SU-DHL-6 (cell line): ENCODE data around the gene MAP3K7CL.
"Not testable (repeated sequence)": the region's sequence is repeated elsewhere in the genome, so short reads cannot be mapped to it uniquely, and the experiment has no call there.

Source experiments
- H2AFZ ChIP-seq: fragments of 200-600 bp; sonication (generic); 2 replicates; pipeline ENCODE4 v1.6.1; 2014; ENCODE audit warnings: low read depth, mild to moderate bottlenecking, moderate library complexity, mixed read lengths, antibody characterized with exemption, low read length; ENCODE audit not compliant: severe bottlenecking
- H3F3A ChIP-seq: fragments of 200-600 bp; shearing (Covaris generic); 2 replicates; pipeline ENCODE4 v1.6.0; 2016; ENCODE audit warnings: antibody characterized with exemption, mild to moderate bottlenecking; ENCODE audit not compliant: insufficient read depth
- H3K27ac ChIP-seq: fragments of 200-600 bp; sonication (generic); 2 replicates; pipeline ENCODE4 v1.5.1; 2016; ENCODE audit warnings: low read depth, mild to moderate bottlenecking, low read length, moderate library complexity, mixed read lengths
- H3K27me3 ChIP-seq: fragments of 200-600 bp; sonication (generic), shearing (Covaris generic); 2 replicates; pipeline ENCODE4 v1.6.0; 2014; ENCODE audit warnings: mild to moderate bottlenecking, low read length
- H3K36me3 ChIP-seq: fragments of 200-600 bp; sonication (generic); 2 replicates; pipeline ENCODE4 v1.6.1; 2014; ENCODE audit warnings: mild to moderate bottlenecking, low read length, mixed read lengths
- H3K4me2 ChIP-seq: fragments of 300-600, 200-600 bp; shearing (Covaris generic), sonication (generic); 2 replicates; pipeline ENCODE4 v1.6.0; 2014; ENCODE audit warnings: low read length, low read depth, mild to moderate bottlenecking; ENCODE audit not compliant: poor library complexity, severe bottlenecking
- H3K4me3 ChIP-seq: fragments of 200-600 bp; sonication (generic); 2 replicates; pipeline ENCODE4 v1.5.1; 2014; ENCODE audit warnings: antibody characterized with exemption, low read length, mild to moderate bottlenecking, mixed read lengths; ENCODE audit not compliant: insufficient read depth, poor library complexity, severe bottlenecking
- H3K79me2 ChIP-seq: fragments of 200-600 bp; sonication (generic); 2 replicates; pipeline ENCODE4 v1.6.1; 2014; ENCODE audit warnings: mild to moderate bottlenecking, low read length, moderate library complexity; ENCODE audit not compliant: insufficient read depth
- H3K9ac ChIP-seq: fragments of 200-600 bp; sonication (generic); 2 replicates; pipeline ENCODE4 v1.7.0; 2014; ENCODE audit warnings: mild to moderate bottlenecking, low read length
- H3K9me2 ChIP-seq: fragments of 200-600 bp; sonication (generic); replicated peaks from 2 replicates; pipeline ENCODE4 v1.6.1; 2014; ENCODE audit warnings: low read length; ENCODE audit not compliant: insufficient read depth
- H3K9me3 ChIP-seq: fragments of 200-600 bp; sonication (generic); 2 replicates; pipeline ENCODE4 v1.6.1; 2014; ENCODE audit warnings: low read length, mixed read lengths; ENCODE audit not compliant: insufficient read depth
- H4K20me1 ChIP-seq: fragments of 200-600 bp; sonication (generic); 2 replicates; pipeline ENCODE4 v1.6.1; 2014; ENCODE audit warnings: low read depth, mild to moderate bottlenecking, antibody characterized with exemption, low read length, moderate library complexity, mixed read lengths
- CTCF ChIP-seq: fragments of 200-600 bp; sonication (generic); IDR thresholded peaks from one replicate; pipeline ENCODE4 v1.5.1; 2017; ENCODE audit warnings: antibody characterized with exemption, mild to moderate bottlenecking, low read length, moderate library complexity; ENCODE audit not compliant: insufficient read depth, poor library complexity, severe bottlenecking
- EZH2phosphoT487 ChIP-seq: fragments of 200-600 bp; sonication (generic), shearing (Covaris generic); conservative IDR thresholded peaks from 2 replicates; pipeline ENCODE4 v1.6.1; 2018; ENCODE audit warnings: mild to moderate bottlenecking, antibody characterized with exemption, low read length, moderate library complexity, mixed read lengths

The MAP3K7CL gene

DNA sequence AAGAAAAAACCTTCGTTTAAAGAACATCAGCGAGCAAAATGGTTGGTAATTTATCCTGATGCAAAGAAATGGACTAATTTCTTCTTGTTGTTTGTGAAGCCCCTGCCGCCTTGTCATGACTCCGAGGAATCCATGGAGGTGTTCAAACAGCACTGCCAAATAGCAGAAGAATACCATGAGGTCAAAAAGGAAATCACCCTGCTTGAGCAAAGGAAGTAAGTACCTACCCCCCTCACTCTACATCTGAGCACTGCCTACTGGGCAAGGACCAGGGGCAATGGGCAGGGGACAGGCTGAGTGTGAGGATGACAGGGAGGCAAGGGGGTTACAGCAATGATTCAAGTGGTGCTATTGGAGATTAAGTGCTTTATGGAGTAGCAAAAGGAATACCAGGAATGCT is 29.4 kb downstream of the MAP3K7CL start:
- no peaks in the 10 kb centered on the region for H3K9me3 ChIP-seq
- H3F3A ChIP-seq, result no peaks in the 10 kb centered on the region
- H3K79me2 ChIP-seq, result no peaks in the 10 kb centered on the region
- no peak overlapping the region for H3K27ac ChIP-seq
- H2AFZ ChIP-seq, result no peak overlapping the region
- no peaks in the 10 kb centered on the region for H3K27me3 ChIP-seq
- no peaks in the 10 kb centered on the region for H3K36me3 ChIP-seq
- TF ChIP-seq CTCF (no peak), EZH2phosphoT487 (no peak)
- H3K4me2 ChIP-seq, result no peak overlapping the region
- no peaks in the 10 kb centered on the region for H4K20me1 ChIP-seq
- H3K9ac ChIP-seq, result no peak overlapping the region
- no peak overlapping the region for H3K4me3 ChIP-seq
- H3K9me2 ChIP-seq, result no peaks in the 10 kb centered on the region

DNA sequence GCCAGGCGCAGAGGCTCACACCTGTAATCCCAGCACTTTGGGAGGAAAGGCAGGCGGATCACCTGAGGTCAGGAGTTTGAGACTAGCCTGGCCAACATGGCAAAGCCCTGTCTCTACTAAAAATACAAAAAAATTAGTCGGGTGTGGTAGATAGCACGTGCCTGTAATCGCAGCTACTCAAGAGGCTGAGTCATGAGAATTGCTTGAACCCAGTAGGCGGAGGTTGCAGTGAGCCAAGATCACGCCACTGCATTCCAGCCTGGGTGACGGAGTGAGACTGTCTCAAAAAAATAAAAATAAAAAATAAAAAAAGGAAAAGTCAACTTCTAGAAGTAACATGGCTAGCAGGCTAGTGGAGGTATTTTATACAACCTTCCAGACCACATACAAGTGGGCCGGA is 32.4 kb downstream of the MAP3K7CL start:
- not testable (repeated sequence) for H3K9me2 ChIP-seq, H3K4me3 ChIP-seq, H2AFZ ChIP-seq, H3K9me3 ChIP-seq, H3K36me3 ChIP-seq, H3K9ac ChIP-seq, H4K20me1 ChIP-seq, H3K79me2 ChIP-seq, H3K27ac ChIP-seq, H3F3A ChIP-seq, H3K27me3 ChIP-seq, H3K4me2 ChIP-seq

DNA sequence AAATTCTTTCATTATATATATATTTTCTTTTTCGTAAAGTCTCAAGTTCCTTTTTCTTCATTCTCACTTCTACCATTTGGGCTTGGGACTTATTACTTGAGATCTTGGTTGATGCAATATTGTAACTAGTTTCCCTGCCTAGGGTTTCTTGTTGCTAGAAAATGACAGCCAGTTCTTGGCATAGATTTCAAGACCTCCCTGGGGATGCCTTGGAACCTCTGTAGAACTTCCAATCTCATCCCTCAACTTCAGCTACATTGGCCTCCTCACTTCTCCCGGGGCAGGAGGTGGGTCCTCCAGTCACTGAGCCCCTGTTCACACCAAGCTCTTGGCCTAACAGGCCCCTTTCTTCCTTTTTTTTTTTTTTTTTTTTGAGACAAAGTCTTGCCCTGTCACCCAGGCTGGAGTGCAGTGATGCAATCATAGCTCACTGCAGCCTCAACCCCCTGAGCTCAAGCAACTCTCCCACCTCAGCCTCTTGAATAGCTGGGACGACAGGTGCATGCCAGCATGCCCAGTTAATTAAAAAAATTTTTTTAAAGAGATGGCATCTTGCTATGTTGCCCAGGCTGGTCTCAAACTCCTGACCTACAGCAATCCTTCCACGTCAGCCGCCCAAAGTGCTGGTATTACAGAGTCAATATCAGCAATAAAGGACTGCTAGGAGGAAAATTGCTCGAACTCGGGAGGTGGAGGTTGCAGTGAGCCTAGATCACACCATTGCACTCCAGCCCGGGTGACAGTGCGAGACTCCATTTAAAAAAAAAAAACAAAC is 33.1 kb downstream of the MAP3K7CL start:
- Histone ChIP-seq H3K9me3 (no peaks in the 10 kb centered on the region), H3K9me2 (no peaks in the 10 kb centered on the region), H3K4me2 (no peak overlapping the region), H3K27ac (no peak overlapping the region), H3K27me3 (no peaks in the 10 kb centered on the region), H3K79me2 (no peaks in the 10 kb centered on the region), H3K4me3 (no peak overlapping the region), H3K9ac (no peak overlapping the region), H4K20me1 (no peaks in the 10 kb centered on the region), H3K36me3 (no peaks in the 10 kb centered on the region), H3F3A (no peaks in the 10 kb centered on the region), H2AFZ (no peak overlapping the region)
- TF ChIP-seq CTCF, result no peak
- no peak for TF ChIP-seq EZH2phosphoT487

DNA sequence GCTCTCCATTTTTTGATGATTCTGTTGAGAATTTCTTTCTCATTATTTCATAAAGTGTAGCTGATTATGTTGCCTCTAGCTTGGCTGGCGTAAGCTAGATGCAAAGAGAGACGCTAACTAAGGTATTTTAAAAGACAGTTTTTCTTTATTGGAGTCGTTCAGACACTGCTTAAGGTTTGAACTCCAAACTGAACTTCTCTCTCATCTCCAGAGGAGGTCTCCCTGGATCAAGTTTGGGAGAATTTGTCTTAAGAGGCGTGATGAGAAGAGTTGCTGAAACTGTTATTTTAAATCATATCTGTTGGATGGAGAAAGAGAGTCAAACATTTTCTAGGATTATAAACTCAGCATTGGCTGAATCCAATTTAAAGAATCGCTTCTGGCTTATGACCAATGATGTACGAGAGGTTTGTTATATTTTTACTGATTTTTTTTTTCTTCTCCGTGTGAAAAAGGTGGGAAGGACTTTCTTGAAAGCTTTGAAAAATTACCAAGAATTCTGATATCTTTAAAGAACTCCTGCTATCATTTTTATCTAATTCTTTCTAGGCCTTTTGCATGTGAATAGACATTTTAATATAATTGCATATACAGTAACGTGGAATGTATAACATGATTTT is 34.0 kb downstream of the MAP3K7CL start:
- Histone ChIP-seq H3K9me2 (no peaks in the 10 kb centered on the region), H3K27me3 (no peaks in the 10 kb centered on the region), H3F3A (no peaks in the 10 kb centered on the region), H3K9me3 (no peaks in the 10 kb centered on the region), H3K79me2 (no peaks in the 10 kb centered on the region), H2AFZ (no peak overlapping the region), H3K4me3 (no peak overlapping the region), H3K9ac (no peak overlapping the region), H3K36me3 (no peaks in the 10 kb centered on the region), H4K20me1 (no peaks in the 10 kb centered on the region), H3K4me2 (no peak overlapping the region), H3K27ac (no peak overlapping the region)
- TF ChIP-seq CTCF (no peak), EZH2phosphoT487 (no peak)
